GM11168 (cell line): ENCODE results near the gene FBXL3.
"Not testable (repeated sequence)": the region's sequence is repeated elsewhere in the genome, so short reads cannot be mapped to it uniquely, and the experiment has no call there.

Experiments
- in situ Hi-C: fragments of 300-500 bp; cut with MboI; formaldehyde crosslinking; loops from one replicate; pipeline ENCODE4 v1.12.0; 2022; ENCODE audit warnings: low sequenced_read_pairs; ENCODE audit not compliant: unreplicated experiment

The FBXL3 gene

GRCh38 chr13:76991796-76992547 is 35.0 kb downstream of the FBXL3 start, which contains the start of gene CLN5:
Gene CLN5, plus strand, starts transcription at chr13:76992081. Its CDS starts 18 bp downstream, at chr13:76992099.
- in situ Hi-C loops = no loop called here

- in situ Hi-C loops = no loop called here
Observed at GRCh38 chr13:76991432-76991795, 35.5 kb downstream of the FBXL3 start.

- in situ Hi-C loops = no loop called here
Observed at GRCh38 chr13:76983676-76984075, 43.3 kb downstream of the FBXL3 start.

GRCh38 chr13:76982061-76982460 is 44.9 kb downstream of the FBXL3 start:
- in situ Hi-C loops = no loop called here

GRCh38 chr13:76980075-76980718 is 46.8 kb downstream of the FBXL3 start:
- in situ Hi-C loops = no loop called here

GRCh38 chr13:76976929-76977328 is 50.0 kb downstream of the FBXL3 start:
- in situ Hi-C loops = no loop called here

GRCh38 chr13:76976490-76976889 is 50.5 kb downstream of the FBXL3 start:
- in situ Hi-C loops = no loop called here

- in situ Hi-C loops = no loop called here
Observed at GRCh38 chr13:76975863-76976262, 51.1 kb downstream of the FBXL3 start.

GRCh38 chr13:76974618-76974975 is 52.4 kb downstream of the FBXL3 start:
- in situ Hi-C loops = no loop called here

- in situ Hi-C loops = no loop called here
Observed at GRCh38 chr13:76973920-76974617, 52.9 kb downstream of the FBXL3 start.

GRCh38 chr13:76971851-76972829 is 54.8 kb downstream of the FBXL3 start:
- in situ Hi-C loops = no loop called here

- in situ Hi-C loops = no loop called here
Observed at GRCh38 chr13:76971215-76971614, 55.7 kb downstream of the FBXL3 start.

GRCh38 chr13:76969488-76970365 is 57.2 kb downstream of the FBXL3 start:
- in situ Hi-C loops = no loop called here

GRCh38 chr13:76968041-76968440 is 58.9 kb downstream of the FBXL3 start:
- in situ Hi-C loops = no loop called here

- in situ Hi-C loops = no loop called here
Observed at GRCh38 chr13:76967031-76967430, 59.9 kb downstream of the FBXL3 start.

GRCh38 chr13:76965759-76966421 is 61.1 kb downstream of the FBXL3 start:
- in situ Hi-C loops = no loop called here

- in situ Hi-C loops = not testable (repeated sequence)
Observed at GRCh38 chr13:76959734-76960133, 67.2 kb downstream of the FBXL3 start.

GRCh38 chr13:76958841-76959432 is 68.0 kb downstream of the FBXL3 start:
- in situ Hi-C loops = no loop called here
